COR-L47 (cell line): ENCODE results near the gene RNF115.

ENCODE experiments used
- DNase-seq: peaks from one replicate; lab custom pipeline; 2025; lab: John Stamatoyannopoulos, UW

RNF115 gene

DNA sequence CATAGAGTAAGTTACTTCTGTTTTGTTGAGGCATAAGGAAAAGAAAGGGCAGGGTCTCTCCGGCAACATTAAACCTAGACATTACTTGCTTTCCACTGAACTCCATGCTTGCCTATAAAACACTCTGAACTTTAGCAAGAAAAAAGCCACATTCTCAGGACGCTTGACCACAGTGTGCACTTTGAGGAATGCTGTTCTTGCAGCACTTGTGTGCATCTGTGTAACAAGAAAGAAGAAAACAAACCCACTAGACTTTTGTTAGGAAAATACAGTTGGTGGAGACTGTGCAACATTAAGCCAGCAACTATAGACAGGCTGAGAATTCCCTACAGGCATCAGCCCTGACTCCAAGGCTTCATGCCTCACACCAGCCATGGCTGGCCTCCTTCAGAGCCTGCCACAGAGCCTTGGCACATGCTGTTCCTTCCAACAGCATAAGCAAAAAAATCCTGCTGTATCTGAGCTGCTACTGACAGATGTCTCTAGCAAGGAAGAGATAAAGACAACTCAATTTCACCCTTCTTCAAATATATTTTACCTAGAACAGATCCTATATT lies 122.5 kb downstream of the RNF115 start:
- DNase-seq, result no peak

DNA sequence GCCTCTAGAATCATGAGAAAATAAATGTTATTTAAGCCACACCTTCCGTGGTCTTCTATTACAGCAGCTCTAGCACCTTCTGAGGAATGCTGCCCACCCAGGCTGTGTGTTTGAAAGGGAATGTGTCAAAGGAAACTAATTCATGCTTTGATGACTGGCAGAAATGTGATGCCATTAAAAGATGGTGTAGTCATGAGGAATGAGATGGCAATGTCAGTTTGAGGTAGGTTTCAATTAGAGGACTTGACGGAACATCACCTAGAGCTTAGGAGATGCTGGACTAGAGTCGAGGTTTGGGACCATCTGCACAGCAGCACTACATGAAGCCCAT lies 127.3 kb downstream of the RNF115 start:
- DNase-seq, result no peak

- no peak for DNase-seq
Observed at GRCh38 chr1:145695821-145696629, 127.9 kb downstream of the RNF115 start.

- no peak for DNase-seq
Observed at GRCh38 chr1:145692785-145693443, 131.0 kb downstream of the RNF115 start.

DNA sequence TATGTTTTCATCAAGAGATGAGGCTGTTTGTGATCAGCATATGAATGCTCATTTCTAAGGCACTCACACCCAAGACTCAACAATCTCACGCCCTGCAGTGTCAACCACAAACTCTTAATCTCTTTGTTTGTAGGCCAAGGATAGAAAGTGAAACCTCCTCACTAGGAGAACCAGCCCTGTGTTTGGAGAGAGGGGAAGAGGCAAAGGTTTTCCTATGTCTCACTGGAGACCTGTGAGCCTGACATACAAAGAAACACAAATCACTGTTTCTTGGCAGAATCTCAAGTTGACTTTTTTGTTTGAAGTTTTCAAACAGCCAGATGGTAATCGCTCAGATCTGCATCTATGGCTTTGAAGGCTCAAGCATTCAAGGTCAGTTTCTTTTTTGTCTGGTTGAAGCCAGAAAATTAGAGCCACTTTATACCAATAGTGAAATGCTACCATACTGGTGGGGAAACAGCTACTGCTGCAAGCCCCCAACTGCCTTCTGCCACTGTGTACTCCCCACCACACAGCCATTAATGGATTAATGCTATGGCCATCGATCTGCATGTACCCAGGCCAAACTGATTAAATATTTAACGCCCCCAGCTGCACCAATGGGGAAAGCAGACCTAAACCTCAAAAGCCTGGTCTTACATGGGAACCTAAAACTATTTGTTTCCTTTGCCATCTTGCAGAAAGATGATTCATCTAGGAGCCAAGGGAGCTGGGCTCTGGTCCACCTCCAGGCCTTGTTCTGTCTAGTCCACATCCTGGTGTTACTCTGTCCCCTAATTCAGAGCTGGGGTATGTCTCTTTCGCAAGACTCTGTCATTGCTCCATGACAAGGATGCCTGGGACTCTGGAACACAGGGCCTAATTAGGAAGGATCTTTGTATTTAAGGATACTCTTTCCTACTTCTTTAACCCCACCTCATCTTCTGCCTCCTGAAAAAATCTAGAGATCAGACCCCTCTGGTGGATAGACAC lies 133.0 kb downstream of the RNF115 start:
- DNase-seq, result no peak

GRCh38 chr1:145689922-145690321 lies 134.0 kb downstream of the RNF115 start:
- no peak for DNase-seq

DNA sequence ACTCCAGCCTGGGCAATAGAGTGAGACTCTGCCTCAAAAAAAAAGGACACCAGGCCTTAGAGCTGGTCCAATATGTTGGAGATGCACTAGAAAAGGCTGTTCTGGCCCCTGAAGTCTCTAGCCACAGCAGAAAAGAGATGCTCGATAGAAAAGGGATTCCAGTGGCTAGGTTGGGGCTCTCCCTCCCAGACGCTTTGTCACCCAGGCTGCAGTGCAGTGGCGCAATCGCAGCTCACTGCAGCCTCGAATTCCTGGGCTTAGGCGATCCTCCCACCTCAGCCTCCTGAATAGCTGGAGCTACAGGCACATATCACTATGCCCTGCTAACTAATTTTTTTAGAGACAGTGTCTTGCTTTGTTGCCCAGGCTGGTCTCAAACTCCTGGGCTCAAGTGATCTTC lies 135.0 kb downstream of the RNF115 start:
- DNase-seq, result no peak
